ENCODE data around the gene WBP2. TPM values are rescaled to one million over a fixed set of nuclear protein-coding genes. Genes with fewer than 3 reads are reported as not detected.
"Not testable (repeated sequence)": the region's sequence is repeated elsewhere in the genome, so short reads cannot be mapped to it uniquely, and the experiment has no call there.

The WBP2 gene
- polyA plus RNA-seq, 5 donors = 53.7 to 77.3 (median 74.1) TPM

DNA sequence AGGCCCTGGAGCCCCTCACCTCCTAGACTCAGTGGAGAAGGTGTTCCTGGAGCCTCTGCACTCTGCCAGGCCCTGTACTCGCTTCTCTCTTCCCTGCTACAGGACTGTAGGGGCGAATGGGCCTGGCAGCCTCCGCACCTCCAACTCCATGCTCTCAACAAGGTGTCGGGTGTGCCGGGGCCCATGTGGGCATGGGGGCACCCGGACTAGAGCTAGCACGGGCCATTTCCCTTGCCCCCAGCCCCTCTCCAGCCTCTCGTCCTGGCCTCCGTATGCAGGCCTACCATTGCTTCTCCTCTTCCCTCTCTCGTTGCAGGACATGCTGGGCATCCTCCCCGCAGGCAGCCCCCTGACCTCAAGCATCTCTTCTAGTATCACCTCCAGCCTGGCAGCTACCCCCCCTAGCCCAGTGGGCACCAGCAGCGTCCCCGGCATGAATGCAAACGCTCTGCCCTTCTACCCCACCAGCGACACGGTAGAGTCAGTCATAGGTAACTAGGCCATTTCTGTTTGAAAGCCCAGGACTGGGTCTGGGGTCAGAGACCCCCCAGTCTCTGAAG lies 36.7 kb downstream of the WBP2 start:
- DNase-seq = no peak

DNA sequence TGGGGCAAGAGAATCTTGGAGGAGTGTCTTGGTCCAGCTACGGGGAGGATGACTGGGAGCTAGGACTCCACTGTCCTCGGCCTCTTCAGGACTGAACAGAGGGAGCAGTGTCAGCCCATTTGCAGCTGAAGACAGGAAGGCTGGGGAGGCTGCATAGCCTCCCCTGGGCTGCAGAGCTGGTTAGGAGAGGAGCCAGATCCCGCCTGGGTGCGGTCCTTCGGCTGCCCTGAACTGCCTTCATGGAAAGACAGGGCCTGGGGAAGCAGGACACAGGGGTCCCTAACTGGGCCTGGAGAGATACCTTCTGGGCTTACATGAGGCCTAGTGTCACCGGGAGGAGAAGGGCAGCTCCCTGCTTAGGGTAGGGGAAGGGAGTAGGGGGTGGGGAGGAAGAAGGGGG lies 37.6 kb downstream of the WBP2 start:
- DNase-seq = no peak

DNA sequence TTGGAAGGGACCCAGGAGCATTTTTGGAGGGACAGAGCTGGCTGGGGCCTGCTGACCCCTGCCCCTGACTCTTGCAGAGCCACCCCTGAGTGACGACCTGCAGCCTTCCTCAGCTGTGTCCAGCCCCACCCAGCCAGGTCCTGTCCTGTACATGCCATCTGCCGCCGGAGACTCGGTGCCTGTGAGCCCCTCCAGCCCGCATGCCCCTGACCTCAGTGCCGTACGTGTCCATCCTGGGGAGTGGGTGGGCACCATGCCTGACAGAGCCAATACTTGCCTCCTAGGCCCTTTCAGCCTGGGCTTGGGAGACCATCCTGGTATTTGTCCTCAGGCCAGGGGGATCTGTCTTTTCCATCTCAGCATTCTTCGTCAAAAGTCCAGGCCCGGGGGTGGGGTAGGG lies 38.4 kb downstream of the WBP2 start:
- DNase-seq = no peak

DNA sequence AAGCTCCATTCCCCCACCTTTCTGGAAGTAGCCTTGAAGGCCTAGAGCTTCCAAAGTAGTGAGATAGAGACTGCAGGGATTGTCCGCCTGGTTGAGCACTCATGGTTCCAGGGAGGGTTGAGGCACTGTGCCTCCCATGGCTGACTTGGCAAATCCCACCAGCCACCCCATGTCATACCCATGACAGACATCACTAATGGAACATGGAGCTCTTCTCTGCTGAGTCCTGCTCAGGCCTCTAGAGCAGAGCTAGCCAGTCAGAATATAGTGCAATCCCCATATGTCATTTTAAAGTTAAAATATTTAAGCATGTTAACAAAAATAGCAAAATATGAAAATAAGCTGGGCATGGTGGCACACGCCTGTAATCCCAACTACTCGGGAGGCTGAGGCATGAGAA lies 39.7 kb downstream of the WBP2 start:
- DNase-seq = no peak

DNA sequence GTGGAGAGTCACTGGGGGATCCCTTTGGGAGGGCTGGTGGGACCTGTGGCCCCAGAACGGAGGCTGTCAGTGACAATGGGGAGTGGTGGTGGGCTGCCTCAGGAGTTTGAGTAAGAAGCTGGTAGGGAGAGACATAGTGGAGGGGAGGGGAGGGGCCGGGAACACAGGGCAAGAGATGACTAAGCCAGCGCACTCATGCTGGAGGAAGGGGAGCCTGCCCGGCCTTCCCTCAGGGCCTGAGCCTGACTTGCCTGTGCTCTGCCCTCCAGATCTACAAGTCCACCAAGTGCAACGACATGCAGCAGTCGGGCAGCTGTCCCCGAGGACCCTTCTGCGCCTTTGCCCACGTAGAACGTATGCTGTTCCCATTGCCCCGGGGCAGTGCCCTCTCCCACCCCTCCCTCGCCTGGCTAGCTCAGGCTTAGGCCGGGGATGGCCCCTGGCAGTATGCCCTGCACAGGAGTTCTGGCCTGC lies 40.2 kb downstream of the WBP2 start:
- no peak for DNase-seq

DNA sequence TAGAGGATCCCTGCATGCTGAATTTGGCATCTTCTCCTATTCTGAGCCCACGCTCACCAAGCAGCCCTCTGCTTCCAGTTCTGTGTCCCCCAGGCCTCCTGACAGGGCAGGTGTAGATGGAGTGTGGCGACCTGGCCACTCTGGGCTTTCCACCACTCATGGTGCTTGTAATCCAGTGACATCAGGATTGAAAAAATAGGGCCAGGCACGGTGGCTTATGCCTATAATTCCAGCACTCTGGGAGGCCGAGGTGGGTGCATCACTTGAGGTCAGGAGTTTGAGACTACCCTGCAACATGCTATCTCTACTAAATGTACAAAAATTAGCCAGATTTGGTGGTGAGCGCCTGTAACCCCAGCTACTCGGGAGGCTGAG lies 41.1 kb downstream of the WBP2 start:
- DNase-seq = no peak

DNA sequence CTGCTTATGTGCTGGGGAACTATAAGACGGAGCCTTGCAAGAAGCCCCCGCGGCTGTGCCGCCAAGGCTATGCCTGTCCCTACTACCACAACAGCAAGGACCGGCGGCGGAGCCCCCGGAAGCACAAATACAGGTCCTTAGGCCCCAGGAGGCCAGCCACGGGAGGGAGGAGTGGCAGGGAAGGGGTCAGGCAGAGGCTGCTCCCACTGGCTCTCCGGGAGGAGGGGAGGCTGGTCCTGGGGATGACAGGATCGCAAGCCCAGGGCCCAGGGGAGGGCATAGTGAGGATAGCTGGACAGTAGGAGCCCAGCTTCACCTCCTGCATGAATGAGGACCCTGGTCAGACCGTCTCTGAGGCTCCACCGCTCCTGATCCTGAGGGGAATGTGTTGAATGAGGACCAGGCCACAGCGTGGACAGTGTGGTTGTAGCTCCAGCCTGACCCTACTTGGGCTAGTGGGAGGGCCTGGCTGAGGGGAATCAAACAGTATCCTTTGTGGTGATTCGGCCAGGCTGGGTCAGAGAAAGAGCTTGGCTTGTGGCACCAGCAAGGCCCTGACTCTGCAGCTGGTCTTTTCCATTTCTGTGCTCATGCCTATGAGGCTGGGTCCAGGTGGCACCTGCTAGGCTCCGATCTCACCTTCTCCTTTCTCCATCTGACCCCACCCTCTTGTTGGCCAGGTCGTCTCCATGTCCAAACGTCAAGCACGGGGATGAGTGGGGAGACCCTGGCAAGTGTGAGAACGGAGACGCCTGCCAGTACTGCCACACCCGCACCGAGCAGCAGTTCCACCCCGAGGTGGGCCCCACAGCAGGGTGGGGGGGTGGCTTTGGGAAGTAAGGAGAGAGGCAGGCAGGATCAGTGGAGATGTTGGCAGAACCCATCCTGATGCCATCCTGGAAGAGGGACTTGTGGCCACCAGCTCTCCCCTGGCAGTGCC lies 41.8 kb downstream of the WBP2 start:
- no peak for DNase-seq

DNA sequence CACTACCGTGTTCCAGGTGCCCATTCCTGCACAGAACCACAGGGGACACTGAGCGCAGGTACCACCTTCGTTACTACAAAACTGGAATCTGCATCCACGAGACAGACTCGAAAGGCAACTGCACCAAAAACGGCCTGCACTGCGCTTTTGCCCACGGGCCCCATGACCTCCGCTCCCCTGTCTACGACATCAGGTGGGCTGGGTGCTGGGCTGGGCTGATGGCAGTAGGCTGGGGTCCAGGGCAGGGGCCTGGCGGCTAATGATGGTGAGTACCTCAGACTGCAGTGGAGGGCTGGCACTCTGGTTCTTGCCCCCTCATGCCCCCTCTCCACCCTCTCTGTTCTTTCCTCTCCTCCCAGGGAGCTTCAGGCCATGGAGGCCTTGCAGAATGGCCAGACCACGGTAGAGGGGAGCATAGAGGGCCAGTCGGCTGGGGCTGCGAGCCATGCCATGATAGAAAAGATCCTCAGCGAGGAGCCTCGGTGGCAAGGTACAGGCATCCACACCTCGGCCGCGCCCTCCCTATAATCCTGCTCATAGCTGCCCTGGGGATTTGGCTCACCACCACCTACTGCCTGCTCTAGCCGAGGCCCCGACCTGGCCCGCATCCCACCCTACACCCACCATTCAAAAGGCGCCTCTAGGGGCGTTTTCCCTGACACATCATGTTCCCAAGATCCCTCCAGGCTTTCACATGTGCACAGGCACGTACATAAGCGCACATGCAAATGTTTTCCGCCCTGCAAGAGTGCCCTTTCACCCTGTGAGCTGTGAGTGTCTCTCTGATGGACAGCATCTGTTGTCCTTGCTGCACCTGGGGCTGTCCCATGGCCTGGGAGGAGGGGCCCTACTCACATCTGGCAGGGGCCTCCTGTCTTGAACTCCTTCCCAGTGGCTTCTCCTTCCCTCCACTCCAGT lies 42.8 kb downstream of the WBP2 start:
- DNase-seq = no peak

DNA sequence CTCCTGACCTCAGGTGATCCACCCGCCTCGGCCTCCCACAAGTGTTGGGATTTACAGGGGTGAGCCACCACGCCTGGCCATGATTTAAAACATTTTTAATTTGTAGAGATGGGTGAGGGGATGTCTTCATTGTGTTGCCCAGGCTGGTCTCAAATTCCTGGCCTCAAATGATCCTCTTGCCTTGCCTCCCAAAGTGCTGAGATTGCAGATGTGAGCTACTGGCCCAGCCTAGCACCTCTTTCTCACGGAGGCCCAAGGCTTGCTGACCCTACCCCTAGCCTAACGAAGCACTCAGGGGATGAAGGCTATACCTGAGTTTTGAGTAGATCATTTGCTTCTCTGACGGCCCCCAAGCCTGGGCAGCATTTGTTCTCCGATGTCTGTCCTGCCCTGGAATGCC lies 44.0 kb downstream of the WBP2 start:
- no peak for DNase-seq

DNA sequence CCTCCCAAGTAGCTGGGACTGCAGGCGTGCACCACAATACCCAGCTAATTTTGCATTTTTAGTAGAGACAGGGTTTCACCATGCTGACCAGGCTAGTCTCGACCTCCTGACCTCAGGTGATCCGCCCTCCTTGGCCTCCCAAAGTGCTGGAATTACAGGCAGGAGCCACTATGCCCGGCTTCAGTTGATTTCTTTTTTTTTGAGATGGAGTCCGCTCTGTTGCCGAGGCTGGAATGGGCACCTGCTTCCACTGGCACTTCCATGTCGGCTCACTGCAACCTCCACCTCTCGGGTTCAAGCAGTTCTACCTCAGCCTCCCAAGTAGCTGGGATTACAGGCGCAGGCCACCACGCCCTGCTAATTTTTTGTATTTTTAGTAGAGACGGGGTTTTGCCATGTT lies 44.4 kb downstream of the WBP2 start:
- DNase-seq = not testable (repeated sequence)

DNA sequence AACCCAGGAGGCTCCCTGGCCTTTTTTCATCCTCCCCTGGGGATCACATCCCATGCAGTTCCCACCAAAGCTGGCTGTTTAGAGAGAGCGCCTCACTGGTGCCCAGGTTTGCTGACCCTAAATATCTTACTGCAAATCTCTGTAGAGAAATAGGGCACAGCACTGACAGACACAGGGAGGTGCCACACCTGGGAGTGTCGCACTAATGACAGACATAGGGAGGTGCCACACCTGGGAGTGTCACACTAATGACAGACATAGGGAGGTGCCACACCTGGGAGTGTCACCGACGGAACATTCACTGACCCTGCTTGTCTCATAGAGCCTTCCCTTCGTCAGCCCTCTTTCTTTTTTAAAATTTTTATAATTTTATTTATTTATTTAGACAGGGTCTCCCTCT lies 44.9 kb downstream of the WBP2 start:
- DNase-seq = no peak

DNA sequence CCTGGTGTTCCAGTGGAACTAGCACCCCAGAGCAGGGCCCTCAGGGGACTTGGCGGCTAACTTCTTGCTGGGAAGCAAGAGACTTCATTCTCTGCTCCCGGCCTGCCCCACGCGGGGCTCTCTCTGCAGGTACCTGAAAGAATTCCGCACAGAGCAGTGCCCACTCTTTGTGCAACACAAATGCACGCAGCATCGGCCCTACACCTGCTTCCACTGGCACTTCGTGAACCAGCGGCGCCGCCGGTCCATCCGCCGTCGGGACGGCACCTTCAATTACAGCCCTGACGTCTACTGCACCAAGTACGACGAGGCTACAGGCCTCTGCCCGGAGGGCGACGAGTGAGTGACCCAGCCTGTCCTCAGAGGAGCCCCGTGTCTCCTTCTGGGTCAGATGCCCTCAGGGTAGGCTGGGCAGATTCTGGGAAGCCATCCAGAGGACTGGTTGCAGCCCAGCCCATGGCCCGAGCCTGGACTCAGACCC lies 45.5 kb downstream of the WBP2 start:
- no peak for DNase-seq

DNA sequence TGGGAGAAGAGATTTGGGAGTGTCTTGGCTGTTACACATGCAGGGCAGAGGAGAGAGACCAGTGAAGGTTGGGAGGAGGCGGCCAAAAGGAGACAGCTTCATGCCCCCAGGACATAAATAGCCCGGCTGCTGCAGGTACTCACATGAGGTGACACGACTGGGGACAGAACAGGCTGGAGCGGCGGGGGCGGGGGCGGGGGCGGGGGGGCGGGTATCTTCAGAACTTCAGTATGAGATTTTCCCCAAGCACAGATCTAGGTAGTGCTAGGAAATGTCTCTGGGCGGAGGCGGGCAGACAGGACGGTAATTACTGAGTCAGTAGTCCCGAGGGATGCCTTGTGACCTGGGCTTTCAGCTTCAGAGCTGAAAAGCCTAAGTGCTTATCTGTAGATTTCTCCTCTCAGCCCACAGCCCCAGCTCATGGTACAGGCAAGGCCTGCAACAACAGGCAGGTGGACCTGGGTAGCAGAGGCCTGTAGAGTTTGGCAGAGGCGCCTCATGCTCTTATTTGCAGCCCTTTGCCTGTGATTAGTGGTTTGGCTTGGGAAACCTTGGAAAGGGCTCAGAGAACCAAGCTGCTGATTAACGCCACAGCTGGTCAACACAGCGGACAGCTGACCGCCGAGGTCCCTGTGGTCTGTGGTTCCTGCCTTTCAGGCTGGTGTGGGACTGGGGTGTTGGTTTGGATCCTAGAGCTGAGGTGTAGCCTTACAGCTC lies 46.1 kb downstream of the WBP2 start:
- no peak for DNase-seq

DNA sequence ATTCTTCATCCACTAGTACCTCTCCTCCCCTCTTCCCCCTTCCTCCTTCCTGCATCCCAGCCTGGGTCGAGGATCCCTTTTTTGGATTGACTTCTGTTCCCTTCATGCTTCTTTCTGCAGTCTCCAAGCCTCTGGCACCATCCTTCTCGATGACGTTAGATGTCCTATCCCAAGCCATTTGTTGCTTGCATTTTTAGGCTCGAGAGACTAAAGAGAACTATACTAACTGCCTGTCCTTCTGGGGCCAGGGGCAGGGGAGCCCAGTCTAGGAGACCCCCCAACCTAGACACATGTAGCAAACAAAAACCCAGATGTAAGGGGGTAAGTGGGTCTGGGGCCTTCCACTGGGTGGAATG lies 46.6 kb downstream of the WBP2 start:
- no peak for DNase-seq

DNA sequence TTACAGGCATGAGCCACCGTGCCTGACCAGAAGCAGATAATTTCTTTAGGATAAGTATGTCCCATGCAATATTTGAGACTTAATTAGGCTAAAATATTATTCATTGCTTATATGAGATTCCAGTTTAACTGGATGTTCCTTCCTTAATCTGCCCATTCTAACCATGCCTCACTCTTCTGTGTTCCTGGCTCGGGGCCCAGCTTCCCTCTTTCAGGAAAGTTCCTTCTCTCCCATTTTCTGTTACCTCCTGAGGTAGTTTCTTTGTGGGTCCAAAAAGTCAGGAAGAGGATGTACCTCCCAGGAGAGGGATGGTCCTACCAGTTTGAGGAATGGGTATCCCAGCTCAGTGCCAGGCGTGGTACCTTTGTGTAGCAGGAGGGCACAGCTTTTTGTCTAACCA lies 47.3 kb downstream of the WBP2 start:
- DNase-seq = no peak

DNA sequence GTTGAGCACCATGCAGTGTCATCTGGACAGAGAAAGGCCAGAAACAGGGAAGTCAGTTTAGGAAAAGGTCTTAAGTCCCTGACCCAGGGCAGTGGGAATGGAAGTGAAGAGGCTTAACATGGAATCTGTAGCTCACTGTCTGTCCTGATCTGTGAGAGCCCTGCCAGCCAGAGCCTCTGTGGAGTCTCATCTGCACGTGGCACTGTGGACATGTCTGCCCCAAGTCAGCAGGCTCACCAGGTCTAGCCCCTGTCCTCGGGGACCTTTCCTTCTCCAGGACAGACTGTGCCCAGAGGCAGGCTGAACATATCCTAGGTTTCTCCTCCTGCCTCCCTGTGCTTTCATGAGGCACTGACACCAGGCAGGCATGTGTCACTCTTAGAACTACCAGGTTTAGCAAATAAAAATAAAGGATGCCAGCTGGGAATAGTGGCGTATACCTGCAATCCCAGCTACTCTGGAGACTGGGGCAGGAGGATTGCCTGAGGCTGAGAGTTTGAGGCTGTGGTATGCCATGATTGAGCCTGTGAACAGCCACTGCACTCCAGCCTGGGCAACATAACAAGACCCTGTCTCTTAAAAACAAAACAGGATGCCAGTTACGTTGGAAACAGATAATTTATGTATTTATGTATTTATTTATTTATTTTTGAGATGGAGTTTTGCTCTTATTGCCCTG lies 48.2 kb downstream of the WBP2 start:
- no peak for DNase-seq

DNA sequence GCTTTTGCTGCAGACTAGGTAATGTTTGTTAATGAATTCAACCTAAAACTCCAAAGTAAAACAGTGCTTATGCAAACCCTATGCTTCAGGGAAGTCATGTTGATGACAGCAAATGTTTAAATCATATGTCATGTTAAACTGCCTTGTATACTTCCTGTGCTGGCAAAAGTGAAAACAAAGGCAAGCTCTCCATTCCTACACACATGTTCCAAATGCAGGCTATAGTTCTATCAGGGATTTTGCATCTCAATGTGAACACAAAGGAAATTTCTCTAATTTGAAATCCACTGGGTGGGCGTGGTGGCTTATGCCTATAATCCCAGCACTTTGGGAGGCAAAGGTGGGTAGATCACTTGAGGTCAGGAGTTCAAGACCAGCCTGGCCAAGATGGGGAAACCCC lies 51.3 kb downstream of the WBP2 start:
- DNase-seq = no peak

DNA sequence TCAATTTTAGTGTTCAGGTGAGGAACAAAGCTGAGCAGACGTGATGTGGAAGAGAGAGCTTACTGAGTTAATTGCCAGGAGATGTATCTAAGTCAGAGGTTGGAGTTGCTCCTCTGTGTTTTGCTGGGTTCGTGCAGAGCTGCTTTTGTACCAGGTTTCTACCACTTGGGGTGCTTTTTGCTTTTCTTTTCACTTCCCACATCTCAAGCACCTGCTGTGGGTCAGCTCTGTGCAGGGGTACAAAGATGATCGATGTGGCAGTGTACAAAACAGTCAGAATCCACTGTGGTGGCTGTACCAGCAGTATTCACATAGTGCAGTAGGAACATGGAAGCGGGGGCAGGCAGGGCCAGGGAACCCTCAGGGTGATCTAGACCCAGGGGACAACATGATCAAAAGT lies 55.7 kb downstream of the WBP2 start:
- no peak for DNase-seq

DNA sequence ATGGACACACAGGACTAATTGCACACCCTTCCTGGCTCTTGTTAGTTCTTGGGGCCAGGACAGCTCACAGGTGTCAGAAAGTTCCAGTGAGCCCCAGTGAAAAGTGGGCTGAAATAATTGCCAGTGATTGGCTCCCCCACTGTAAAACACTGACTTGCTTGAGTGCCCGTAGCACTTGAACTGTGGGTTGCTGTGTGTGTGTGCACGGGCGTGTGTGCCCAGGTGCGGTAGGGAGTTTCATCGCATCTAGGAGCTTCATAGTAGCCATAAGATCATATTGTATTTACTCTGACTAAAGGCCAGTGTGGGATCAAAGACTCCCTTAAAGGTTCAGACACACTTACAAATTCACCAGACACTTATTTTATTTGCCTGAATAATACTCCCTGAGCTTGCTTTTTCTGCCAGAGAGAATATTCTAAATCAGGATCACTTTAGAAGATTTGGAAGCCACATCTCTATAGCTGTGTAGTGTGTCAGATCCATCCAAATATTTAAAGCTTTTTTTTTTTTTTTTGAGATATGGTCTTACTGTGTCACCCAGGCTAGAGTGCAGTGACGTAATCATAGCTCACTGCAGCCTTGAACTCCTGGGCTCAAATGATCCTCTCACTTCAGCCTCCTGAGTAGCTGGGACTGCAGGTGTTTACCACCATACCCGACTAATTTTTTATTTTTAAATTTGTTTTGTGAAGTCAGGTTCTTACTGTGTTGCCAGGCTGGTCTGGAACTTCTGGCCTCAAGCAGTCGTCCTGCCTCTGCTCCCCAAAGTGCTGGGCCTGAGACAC lies 59.1 kb downstream of the WBP2 start:
- DNase-seq = no peak
